Mesenchymal stem cell (in vitro differentiated cells and primary cell): Measurements from ENCODE around the gene CEMIP.
A peak's percentile ranks its signal among the peaks of the same experiment; 100 is the strongest.

Experiments used
- DNase-seq: peaks from one replicate; pipeline ENCODE4 v3.0.0-alpha.2; 2013
- H2AFZ ChIP-seq: one replicate; pipeline ENCODE4 v1.6.1; 2013; ENCODE audit warnings: low read depth, mild to moderate bottlenecking, control low read depth, inconsistent platforms, low read length, moderate library complexity
- H2AK5ac ChIP-seq: 2 replicates; pipeline ENCODE4 v1.6.1; 2013; ENCODE audit warnings: low read length, moderate library complexity, mild to moderate bottlenecking, inconsistent platforms; ENCODE audit not compliant: severe bottlenecking
- H2BK120ac ChIP-seq: one replicate; pipeline ENCODE4 v1.6.1; 2013; ENCODE audit warnings: low read depth, mild to moderate bottlenecking, inconsistent platforms, low read length, moderate library complexity
- H2BK12ac ChIP-seq, 2 experiments: one replicate each; pipeline ENCODE4 v1.6.1; 2013; ENCODE audit warnings: inconsistent platforms in 2 of 2, low read length in 2 of 2, mild to moderate bottlenecking in 2 of 2, moderate library complexity in 2 of 2, control low read depth in 1 of 2
- H2BK15ac ChIP-seq: one replicate; pipeline ENCODE4 v1.6.1; 2013; ENCODE audit warnings: mild to moderate bottlenecking, low read depth, inconsistent platforms; ENCODE audit not compliant: poor library complexity, severe bottlenecking
- H2BK5ac ChIP-seq: 2 replicates; pipeline ENCODE4 v1.6.1; 2013; ENCODE audit warnings: low read depth, mild to moderate bottlenecking, low read length, control low read depth, inconsistent platforms; ENCODE audit not compliant: poor library complexity, severe bottlenecking
- H3K14ac ChIP-seq, 2 experiments: one replicate each; pipeline ENCODE4 v1.6.1; 2013; ENCODE audit warnings: inconsistent platforms in 2 of 2, low read length in 2 of 2, control low read depth in 1 of 2, mild to moderate bottlenecking in 1 of 2, moderate library complexity in 1 of 2
- H3K18ac ChIP-seq, 2 experiments: one replicate each; pipeline ENCODE4 v1.6.1; 2013; ENCODE audit warnings: inconsistent platforms in 2 of 2, low read length in 2 of 2, control low read depth in 1 of 2, low read depth in 1 of 2, mild to moderate bottlenecking in 1 of 2
- H3K23ac ChIP-seq, 2 experiments: one replicate each; pipeline ENCODE4 v1.6.1; 2013; ENCODE audit warnings: inconsistent platforms in 2 of 2, low read length in 2 of 2, mild to moderate bottlenecking in 2 of 2, moderate library complexity in 2 of 2, control low read depth in 1 of 2
- H3K27ac ChIP-seq: 2 replicates; pipeline ENCODE4 v1.5.1; 2013; ENCODE audit warnings: mild to moderate bottlenecking, moderate library complexity, low read length, control low read depth, inconsistent platforms; ENCODE audit not compliant: poor library complexity, severe bottlenecking
- H3K27me3 ChIP-seq, 2 experiments: 2 replicates each; pipeline versions ENCODE4 v1.6.1 to v1.7.0; 2013; ENCODE audit warnings: low read length in 2 of 2, mild to moderate bottlenecking in 2 of 2, moderate library complexity in 2 of 2, control low read depth in 1 of 2, inconsistent platforms in 1 of 2; ENCODE audit not compliant: control insufficient read depth in 1 of 2, insufficient read depth in 1 of 2
- H3K36me3 ChIP-seq, 2 experiments: 2 replicates each; pipeline versions ENCODE4 v1.6.1 to v1.7.0; 2013; ENCODE audit warnings: low read length in 2 of 2, control low read depth in 1 of 2, inconsistent platforms in 1 of 2, low read depth in 1 of 2, mild to moderate bottlenecking in 1 of 2; ENCODE audit not compliant: insufficient read depth in 2 of 2, control insufficient read depth in 1 of 2
- H3K4ac ChIP-seq, 2 experiments: one replicate each; pipeline ENCODE4 v1.6.1; 2013; ENCODE audit warnings: inconsistent platforms in 2 of 2, low read length in 2 of 2, mild to moderate bottlenecking in 2 of 2, moderate library complexity in 2 of 2, control low read depth in 1 of 2, low read depth in 1 of 2
- H3K4me1 ChIP-seq: 2 replicates; pipeline ENCODE4 v1.6.1; 2013; ENCODE audit warnings: low read depth, low read length, control low read depth; ENCODE audit not compliant: control insufficient read depth, insufficient read depth
- H3K4me2 ChIP-seq: 2 replicates; pipeline ENCODE4 v1.6.1; 2013; ENCODE audit warnings: low read length, mild to moderate bottlenecking, inconsistent platforms; ENCODE audit not compliant: poor library complexity, severe bottlenecking
- H3K4me3 ChIP-seq, 2 experiments: 2 replicates each; pipeline versions ENCODE4 v1.5.1 to v1.7.0; 2013; ENCODE audit warnings: low read length in 2 of 2, mild to moderate bottlenecking in 2 of 2, control low read depth in 1 of 2, low read depth in 1 of 2; ENCODE audit not compliant: insufficient read depth in 1 of 2
- H3K79me1 ChIP-seq: replicated peaks from 2 replicates; pipeline ENCODE4 v1.6.1; 2013; ENCODE audit warnings: mild to moderate bottlenecking, control low read depth, low read length, inconsistent platforms; ENCODE audit not compliant: poor library complexity, severe bottlenecking
- H3K9ac ChIP-seq: 2 replicates; pipeline ENCODE4 v1.7.0; 2013; ENCODE audit warnings: mild to moderate bottlenecking, low read length, moderate library complexity
- H3K9me3 ChIP-seq: 2 replicates; pipeline ENCODE4 v1.7.0; 2013; ENCODE audit warnings: mild to moderate bottlenecking, low read length; ENCODE audit not compliant: control insufficient read depth
- H4K8ac ChIP-seq: one replicate; pipeline ENCODE4 v1.6.1; 2013; ENCODE audit warnings: inconsistent platforms, mild to moderate bottlenecking, low read length, moderate library complexity
- H4K91ac ChIP-seq: one replicate; pipeline ENCODE4 v1.6.1; 2013; ENCODE audit warnings: mild to moderate bottlenecking, low read length, inconsistent platforms
- WGBS: methylation state at CpG from one replicate; pipeline ENCODE4 v1.1.7; 2013; ENCODE audit warnings: mixed read lengths; 5-methylcytosine and 5-hydroxymethylcytosine counted together

The CEMIP gene

GRCh38 chr15:80777826-80778620 lies 1.1 kb upstream of the CEMIP start:
- H3K18ac ChIP-seq = no peak overlapping the region
- H2BK15ac ChIP-seq = no peak overlapping the region
- peaks cover 0 to 31% of the 10 kb centered on the region in 2 experiments for H3K27me3 ChIP-seq
- no peak overlapping the region for H2AK5ac ChIP-seq
- peak overlapping the region; percentile 46 for H3K9ac ChIP-seq
- DNase-seq = no peak
- H2BK120ac ChIP-seq = no peak overlapping the region
- no peak overlapping the region for H3K14ac ChIP-seq
- no peaks in the 10 kb centered on the region for H3K79me1 ChIP-seq
- H3K27ac ChIP-seq = no peak overlapping the region
- H3K4me2 ChIP-seq = no peak overlapping the region
- no peak overlapping the region for H2BK5ac ChIP-seq
- peak overlapping the region in 1 of 2 experiments; percentile 94 for H3K4me3 ChIP-seq
- no peak overlapping the region for H2AFZ ChIP-seq
- no peak overlapping the region for H4K91ac ChIP-seq
- peaks cover 0 to 27% of the 10 kb centered on the region in 2 experiments for H3K36me3 ChIP-seq
- peak overlapping the region; percentile 11 to 31 for H2BK12ac ChIP-seq
- no peaks in the 10 kb centered on the region for H3K9me3 ChIP-seq
- no peak overlapping the region for H3K23ac ChIP-seq
- H3K4me1 ChIP-seq = peaks cover 19% of the 10 kb centered on the region
- no peak overlapping the region for H3K4ac ChIP-seq
- no peak overlapping the region for H4K8ac ChIP-seq
- 79% methylated on average over 9 of the region's 10 CpGs for WGBS

- H3K4me2 ChIP-seq = peak overlapping the region; percentile 100
- peak overlapping the region; percentile 46 for H3K9ac ChIP-seq
- H3K18ac ChIP-seq = no peak overlapping the region
- H2AFZ ChIP-seq = no peak overlapping the region
- DNase-seq = no peak
- H3K36me3 ChIP-seq = peaks cover 0 to 32% of the 10 kb centered on the region in 2 experiments
- peaks cover 19% of the 10 kb centered on the region for H3K4me1 ChIP-seq
- WGBS = 24% methylated on average over 7 of the region's 7 CpGs
- no peak overlapping the region for H3K14ac ChIP-seq
- H3K27ac ChIP-seq = no peak overlapping the region
- H3K23ac ChIP-seq = peak overlapping the region in 1 of 2 experiments; percentile 34
- no peak overlapping the region for H2BK5ac ChIP-seq
- H3K4ac ChIP-seq = no peak overlapping the region
- no peak overlapping the region for H4K91ac ChIP-seq
- no peak overlapping the region for H2AK5ac ChIP-seq
- H4K8ac ChIP-seq = no peak overlapping the region
- no peaks in the 10 kb centered on the region for H3K79me1 ChIP-seq
- H2BK15ac ChIP-seq = no peak overlapping the region
- no peak overlapping the region for H2BK120ac ChIP-seq
- peak overlapping the region in 1 of 2 experiments; percentile 11 for H2BK12ac ChIP-seq
- H3K9me3 ChIP-seq = no peaks in the 10 kb centered on the region
- peaks cover 0 to 33% of the 10 kb centered on the region in 2 experiments for H3K27me3 ChIP-seq
- H3K4me3 ChIP-seq = peak overlapping the region; percentile 56 to 94
These were observed 578 bp upstream of the CEMIP start for GRCh38 chr15:80778621-80778963.

- H3K14ac ChIP-seq = no peak overlapping the region
- peaks cover 0 to 33% of the 10 kb centered on the region in 2 experiments for H3K27me3 ChIP-seq
- no peak overlapping the region for H3K23ac ChIP-seq
- no peak overlapping the region for H4K91ac ChIP-seq
- no peak overlapping the region for H4K8ac ChIP-seq
- H2BK12ac ChIP-seq = no peak overlapping the region
- peak; percentile 60 for DNase-seq
- peaks cover 19% of the 10 kb centered on the region for H3K4me1 ChIP-seq
- H3K4me2 ChIP-seq = peak overlapping the region; percentile 100
- H3K36me3 ChIP-seq = peaks cover 0 to 45% of the 10 kb centered on the region in 2 experiments
- no peak overlapping the region for H3K18ac ChIP-seq
- H3K79me1 ChIP-seq = no peaks in the 10 kb centered on the region
- H2BK120ac ChIP-seq = no peak overlapping the region
- peak overlapping the region; percentile 56 to 94 for H3K4me3 ChIP-seq
- H3K9ac ChIP-seq = peak overlapping the region; percentile 86
- WGBS = 6% methylated on average over 33 of the region's 45 CpGs
- no peak overlapping the region for H3K4ac ChIP-seq
- H3K9me3 ChIP-seq = no peaks in the 10 kb centered on the region
- H2AK5ac ChIP-seq = no peak overlapping the region
- no peak overlapping the region for H3K27ac ChIP-seq
- H2BK5ac ChIP-seq = no peak overlapping the region
- no peak overlapping the region for H2BK15ac ChIP-seq
- H2AFZ ChIP-seq = peak overlapping the region; percentile 70
These were observed 667 bp downstream of the CEMIP start for GRCh38 chr15:80779658-80780415.
